Upper lobe of right lung (tissue), 1 donor: ENCODE data around the gene NSF. TPM values are rescaled to one million over a fixed set of nuclear protein-coding genes. Genes with fewer than 3 reads are reported as not detected.

Experiments used
- ATAC-seq: fragments of 200-7000 bp; cut with Tn5 transposase; one replicate; pipeline ENCODE4 v1.9.1; 2020; ENCODE audit warnings: mild to moderate bottlenecking, moderate library complexity
- DNase-seq: peaks from one replicate; pipeline ENCODE4 v3.0.0-alpha.2; 2020
- H3K27ac ChIP-seq: fragments of 200-600 bp; one replicate; pipeline ENCODE4 v1.8.0; 2022
- H3K27me3 ChIP-seq: fragments of 200-600 bp; one replicate; pipeline ENCODE4 v1.8.0; 2022; ENCODE audit warnings: mild to moderate bottlenecking
- H3K36me3 ChIP-seq: fragments of 200-600 bp; one replicate; pipeline ENCODE4 v1.8.0; 2022
- H3K4me1 ChIP-seq: fragments of 200-600 bp; one replicate; pipeline ENCODE4 v1.8.0; 2022
- H3K4me3 ChIP-seq: fragments of 200-600 bp; one replicate; pipeline ENCODE4 v1.8.0; 2022; ENCODE audit warnings: mild to moderate bottlenecking
- H3K9me3 ChIP-seq: fragments of 200-600 bp; one replicate; pipeline ENCODE4 v1.8.0; 2022
- CTCF ChIP-seq: fragments of 200-600 bp; IDR thresholded peaks from one replicate; pipeline ENCODE4 v1.8.0; 2022; ENCODE audit warnings: antibody characterized with exemption
- intact Hi-C: fragments of 100-400 bp; cut with DNase I; formaldehyde crosslinking; loops from one replicate; pipeline ENCODE4 v1.11.0; 2022
- total RNA-seq: library from RNA; stranded (reverse); fragmentation: NEBNext Ultra II Directional; extraction: Animal tissue kit (Norgen Biotek cat#: 25700); gene quantifications from one replicate; pipeline ENCODE4 v1.2.1, GENCODE V29; 2021
- donor health status: DM: no; HTN: yes; CAD: no; lungs with severe emphysema.

Gene NSF
- total RNA-seq, 1 donor from 2014 or later: 49.6 TPM

GRCh38 chr17:46783031-46783593, 192.6 kb downstream of the NSF start:
- no peaks in the 10 kb centered on the region for H3K9me3 ChIP-seq
- ATAC-seq: no peak
- TF ChIP-seq CTCF: no peak
- intact Hi-C loops: no loop called here
- no peaks in the 10 kb centered on the region for H3K36me3 ChIP-seq
- H3K27me3 ChIP-seq: no peaks in the 10 kb centered on the region
- no peak overlapping the region for H3K27ac ChIP-seq
- H3K4me1 ChIP-seq: no peaks in the 10 kb centered on the region
- H3K4me3 ChIP-seq: no peak overlapping the region
- no peak for DNase-seq

- intact Hi-C loops: no loop called here
- H3K27ac ChIP-seq: no peak overlapping the region
- DNase-seq (no peak), ATAC-seq (peak; percentile 45)
- H3K4me1 ChIP-seq: no peaks in the 10 kb centered on the region
- no peaks in the 10 kb centered on the region for H3K9me3 ChIP-seq
- no peaks in the 10 kb centered on the region for H3K27me3 ChIP-seq
- no peaks in the 10 kb centered on the region for H3K36me3 ChIP-seq
- no peak for TF ChIP-seq CTCF
- H3K4me3 ChIP-seq: no peak overlapping the region
Observed at GRCh38 chr17:46785696-46786095, 195.2 kb downstream of the NSF start.

- no peak for TF ChIP-seq CTCF
- intact Hi-C loops: no loop called here
Observed at GRCh38 chr17:46787478-46787877, 197.0 kb downstream of the NSF start.

GRCh38 chr17:46788300-46788699, 197.8 kb downstream of the NSF start:
- Histone ChIP-seq H3K4me3 (no peak overlapping the region), H3K9me3 (no peaks in the 10 kb centered on the region), H3K36me3 (no peaks in the 10 kb centered on the region), H3K27ac (no peak overlapping the region), H3K27me3 (peaks cover 8% of the 10 kb centered on the region), H3K4me1 (no peaks in the 10 kb centered on the region)
- no peak for DNase-seq
- no peak for TF ChIP-seq CTCF
- ATAC-seq: no peak
- intact Hi-C loops: no loop called here

More at GRCh38 chr17:46787478-46787877, 197.0 kb downstream of the NSF start:
- H3K36me3 ChIP-seq: no peaks in the 10 kb centered on the region
- no peaks in the 10 kb centered on the region for H3K9me3 ChIP-seq
- no peaks in the 10 kb centered on the region for H3K4me1 ChIP-seq
- ATAC-seq (no peak), DNase-seq (no peak)
- no peak overlapping the region for H3K27ac ChIP-seq
- H3K4me3 ChIP-seq: no peak overlapping the region
- H3K27me3 ChIP-seq: peaks cover 8% of the 10 kb centered on the region

GRCh38 chr17:46788796-46789195, 198.3 kb downstream of the NSF start:
- no peaks in the 10 kb centered on the region for H3K9me3 ChIP-seq
- no peak overlapping the region for H3K4me3 ChIP-seq
- ATAC-seq (no peak), DNase-seq (no peak)
- no peaks in the 10 kb centered on the region for H3K36me3 ChIP-seq
- intact Hi-C loops: no loop called here
- H3K27ac ChIP-seq: no peak overlapping the region
- peaks cover 8% of the 10 kb centered on the region for H3K27me3 ChIP-seq
- H3K4me1 ChIP-seq: no peaks in the 10 kb centered on the region
- no peak for TF ChIP-seq CTCF

- Histone ChIP-seq H3K9me3 (no peaks in the 10 kb centered on the region), H3K4me1 (no peaks in the 10 kb centered on the region), H3K27me3 (peaks cover 8% of the 10 kb centered on the region), H3K36me3 (no peaks in the 10 kb centered on the region), H3K27ac (no peak overlapping the region), H3K4me3 (no peak overlapping the region)
- no peak for TF ChIP-seq CTCF
- intact Hi-C loops: no loop called here
- DNase-seq (no peak), ATAC-seq (no peak)
Observed at GRCh38 chr17:46789610-46790009, 199.1 kb downstream of the NSF start.
